Cardiac septum (tissue), 1 donor: ENCODE results near the gene SH2D6. TPM values are rescaled to one million over a fixed set of nuclear protein-coding genes. Genes with fewer than 3 reads are reported as not detected.

Source experiments
- DNase-seq: peaks from one replicate; pipeline ENCODE4 v3.0.0-alpha.2; 2020; ENCODE audit warnings: low spot score
- intact Hi-C: fragments of 100-400 bp; cut with DNase I; formaldehyde crosslinking; loops from one replicate; pipeline ENCODE4 v1.14.0; 2022
- total RNA-seq: library from RNA; stranded (reverse); fragmentation: NEBNext Ultra II Directional; extraction: Animal tissue kit (Norgen Biotek cat#: 25700); gene quantifications from one replicate; pipeline ENCODE4 v1.2.1, GENCODE V29; 2021
- donor health status: DM: no; HTN: no; CAD: no.

The SH2D6 gene
- total RNA-seq, 1 donor from 2014 or later, result not detected

- intact Hi-C loops, result no loop called here
- no peak for DNase-seq
Measured at GRCh38 chr2:85419009-85419675, 628 bp downstream of the SH2D6 start.

GRCh38 chr2:85420536-85421259 lies 2.2 kb downstream of the SH2D6 start:
- intact Hi-C loops, result loop anchor here (1.0 to 5.0 kb wide), 2 partner anchors 117 to 132 kb away; partner anchors contain the start of gene MAT2A
- DNase-seq, result peak; percentile 95

- intact Hi-C loops, result loop anchor here (1.0 to 5.0 kb wide), 2 partner anchors 116 to 131 kb away; partner anchors contain the start of gene MAT2A
- no peak for DNase-seq
Measured at GRCh38 chr2:85421260-85422071, 3.0 kb downstream of the SH2D6 start.

- intact Hi-C loops, result loop anchor here (5.0 kb wide), 1 partner anchor 115 kb away; the partner anchor contains the start of gene MAT2A
- no peak for DNase-seq
Measured at GRCh38 chr2:85422072-85422457, 3.6 kb downstream of the SH2D6 start.

GRCh38 chr2:85423525-85423924 lies 5.0 kb downstream of the SH2D6 start:
- intact Hi-C loops, result loop anchor here (5.0 kb wide), 1 partner anchor 114 kb away; the partner anchor contains the start of gene MAT2A
- DNase-seq, result no peak

- no peak for DNase-seq
- intact Hi-C loops, result no loop called here
Measured at GRCh38 chr2:85425588-85425987, 7.1 kb downstream of the SH2D6 start.

GRCh38 chr2:85427300-85427835 lies 8.9 kb downstream of the SH2D6 start:
- DNase-seq, result no peak
- intact Hi-C loops, result no loop called here

- no peak for DNase-seq
- intact Hi-C loops, result no loop called here
Measured at GRCh38 chr2:85428343-85428881, 9.9 kb downstream of the SH2D6 start.

GRCh38 chr2:85429213-85429923 lies 10.9 kb downstream of the SH2D6 start:
- intact Hi-C loops, result no loop called here
- DNase-seq, result no peak

- DNase-seq, result no peak
- intact Hi-C loops, result no loop called here
Measured at GRCh38 chr2:85429924-85430289, 11.4 kb downstream of the SH2D6 start.

GRCh38 chr2:85430752-85431569 lies 12.4 kb downstream of the SH2D6 start:
- DNase-seq, result no peak
- intact Hi-C loops, result no loop called here

- intact Hi-C loops, result no loop called here
- DNase-seq, result no peak
Measured at GRCh38 chr2:85431570-85432205, 13.2 kb downstream of the SH2D6 start.

- intact Hi-C loops, result no loop called here
- peak; percentile 87 for DNase-seq
Measured at GRCh38 chr2:85433511-85434089, 15.1 kb downstream of the SH2D6 start.

GRCh38 chr2:85434696-85435095 lies 16.2 kb downstream of the SH2D6 start:
- DNase-seq, result no peak
- intact Hi-C loops, result no loop called here

- intact Hi-C loops, result no loop called here
- DNase-seq, result no peak
Measured at GRCh38 chr2:85435220-85435958, 16.9 kb downstream of the SH2D6 start.

- intact Hi-C loops, result loop anchor here (2.0 kb wide), 1 partner anchor 61 kb away; no protein-coding TSS in a partner anchor
- DNase-seq, result no peak
Measured at GRCh38 chr2:85435981-85436835, 17.7 kb downstream of the SH2D6 start.
